HEK293 (cell line): ENCODE results near the gene CDKN2A.

Experiments used
- GLI2 ChIP-seq: fragments of 450-650 bp; formaldehyde crosslinking; IDR thresholded peaks from 2 replicates; pipeline ENCODE4; 2017; ENCODE audit warnings: missing biosample characterization, missing genetic modification characterization, low read depth, borderline replicate concordance
- PBX3 ChIP-seq: sonication (generic); formaldehyde crosslinking; IDR thresholded peaks from 2 replicates; pipeline ENCODE4 v1.8.1; 2022; ENCODE audit warnings: mild to moderate bottlenecking, moderate library complexity, missing genetic modification reagents
- ZBTB21 ChIP-seq: fragments of 450-650 bp; formaldehyde crosslinking; IDR thresholded peaks from 2 replicates; pipeline ENCODE4 v1.5.1; 2017; ENCODE audit warnings: missing biosample characterization, missing genetic modification characterization
- ZNF2 ChIP-seq: fragments of 450-650 bp; formaldehyde crosslinking; IDR thresholded peaks from 2 replicates; pipeline ENCODE4 v1.5.1; 2016; ENCODE audit warnings: missing biosample characterization, missing genetic modification characterization
- ZNF248 ChIP-seq: fragments of 450-650 bp; formaldehyde crosslinking; IDR thresholded peaks from 2 replicates; pipeline ENCODE4 v1.5.1; 2017; ENCODE audit warnings: missing biosample characterization, missing genetic modification characterization
- ZNF510 ChIP-seq: fragments of 450-650 bp; formaldehyde crosslinking; IDR thresholded peaks from 2 replicates; pipeline ENCODE4 v1.5.1; 2018; ENCODE audit warnings: mild to moderate bottlenecking, missing genetic modification characterization, missing biosample characterization; ENCODE audit not compliant: insufficient replicate concordance
- ZNF654 ChIP-seq: fragments of 450-650 bp; formaldehyde crosslinking; IDR thresholded peaks from 2 replicates; pipeline ENCODE4 v1.5.1; 2016; ENCODE audit warnings: low read depth, missing biosample characterization, missing genetic modification characterization
- ZNF664 ChIP-seq: fragments of 450-650 bp; formaldehyde crosslinking; IDR thresholded peaks from 2 replicates; pipeline ENCODE4 v1.5.1; 2016; ENCODE audit warnings: missing biosample characterization, missing genetic modification characterization
- TF ChIP-seq, protein P1 (sequence below): fragments of 450-650 bp; formaldehyde crosslinking; IDR thresholded peaks from 2 replicates; pipeline ENCODE4 v1.5.1; 2016; ENCODE audit warnings: missing biosample characterization, missing genetic modification characterization
- TF ChIP-seq, protein P2 (sequence below): fragments of 450-650 bp; formaldehyde crosslinking; IDR thresholded peaks from 2 replicates; pipeline ENCODE4 v1.5.1; 2016; ENCODE audit warnings: missing biosample characterization, missing genetic modification characterization
- TF ChIP-seq, protein P3 (sequence below): fragments of 450-650 bp; formaldehyde crosslinking; IDR thresholded peaks from 2 replicates; pipeline ENCODE4 v1.5.1; 2016; ENCODE audit warnings: missing biosample characterization, missing genetic modification characterization, low read depth

- TF ChIP-seq PBX3 (CRISPR knock-in tag), result no peak
- TF ChIP-seq, protein P1, sequence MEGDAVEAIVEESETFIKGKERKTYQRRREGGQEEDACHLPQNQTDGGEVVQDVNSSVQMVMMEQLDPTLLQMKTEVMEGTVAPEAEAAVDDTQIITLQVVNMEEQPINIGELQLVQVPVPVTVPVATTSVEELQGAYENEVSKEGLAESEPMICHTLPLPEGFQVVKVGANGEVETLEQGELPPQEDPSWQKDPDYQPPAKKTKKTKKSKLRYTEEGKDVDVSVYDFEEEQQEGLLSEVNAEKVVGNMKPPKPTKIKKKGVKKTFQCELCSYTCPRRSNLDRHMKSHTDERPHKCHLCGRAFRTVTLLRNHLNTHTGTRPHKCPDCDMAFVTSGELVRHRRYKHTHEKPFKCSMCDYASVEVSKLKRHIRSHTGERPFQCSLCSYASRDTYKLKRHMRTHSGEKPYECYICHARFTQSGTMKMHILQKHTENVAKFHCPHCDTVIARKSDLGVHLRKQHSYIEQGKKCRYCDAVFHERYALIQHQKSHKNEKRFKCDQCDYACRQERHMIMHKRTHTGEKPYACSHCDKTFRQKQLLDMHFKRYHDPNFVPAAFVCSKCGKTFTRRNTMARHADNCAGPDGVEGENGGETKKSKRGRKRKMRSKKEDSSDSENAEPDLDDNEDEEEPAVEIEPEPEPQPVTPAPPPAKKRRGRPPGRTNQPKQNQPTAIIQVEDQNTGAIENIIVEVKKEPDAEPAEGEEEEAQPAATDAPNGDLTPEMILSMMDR (tag by site-specific recombination), result no peak
- no peak for TF ChIP-seq ZNF510 (tag by site-specific recombination)
- TF ChIP-seq, protein P2, sequence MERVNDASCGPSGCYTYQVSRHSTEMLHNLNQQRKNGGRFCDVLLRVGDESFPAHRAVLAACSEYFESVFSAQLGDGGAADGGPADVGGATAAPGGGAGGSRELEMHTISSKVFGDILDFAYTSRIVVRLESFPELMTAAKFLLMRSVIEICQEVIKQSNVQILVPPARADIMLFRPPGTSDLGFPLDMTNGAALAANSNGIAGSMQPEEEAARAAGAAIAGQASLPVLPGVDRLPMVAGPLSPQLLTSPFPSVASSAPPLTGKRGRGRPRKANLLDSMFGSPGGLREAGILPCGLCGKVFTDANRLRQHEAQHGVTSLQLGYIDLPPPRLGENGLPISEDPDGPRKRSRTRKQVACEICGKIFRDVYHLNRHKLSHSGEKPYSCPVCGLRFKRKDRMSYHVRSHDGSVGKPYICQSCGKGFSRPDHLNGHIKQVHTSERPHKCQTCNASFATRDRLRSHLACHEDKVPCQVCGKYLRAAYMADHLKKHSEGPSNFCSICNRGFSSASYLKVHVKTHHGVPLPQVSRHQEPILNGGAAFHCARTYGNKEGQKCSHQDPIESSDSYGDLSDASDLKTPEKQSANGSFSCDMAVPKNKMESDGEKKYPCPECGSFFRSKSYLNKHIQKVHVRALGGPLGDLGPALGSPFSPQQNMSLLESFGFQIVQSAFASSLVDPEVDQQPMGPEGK (tag by site-specific recombination), result no peak
- no peak for TF ChIP-seq ZNF2 (tag by site-specific recombination)
- TF ChIP-seq GLI2 (tag by site-specific recombination), result no peak
- TF ChIP-seq, protein P3, sequence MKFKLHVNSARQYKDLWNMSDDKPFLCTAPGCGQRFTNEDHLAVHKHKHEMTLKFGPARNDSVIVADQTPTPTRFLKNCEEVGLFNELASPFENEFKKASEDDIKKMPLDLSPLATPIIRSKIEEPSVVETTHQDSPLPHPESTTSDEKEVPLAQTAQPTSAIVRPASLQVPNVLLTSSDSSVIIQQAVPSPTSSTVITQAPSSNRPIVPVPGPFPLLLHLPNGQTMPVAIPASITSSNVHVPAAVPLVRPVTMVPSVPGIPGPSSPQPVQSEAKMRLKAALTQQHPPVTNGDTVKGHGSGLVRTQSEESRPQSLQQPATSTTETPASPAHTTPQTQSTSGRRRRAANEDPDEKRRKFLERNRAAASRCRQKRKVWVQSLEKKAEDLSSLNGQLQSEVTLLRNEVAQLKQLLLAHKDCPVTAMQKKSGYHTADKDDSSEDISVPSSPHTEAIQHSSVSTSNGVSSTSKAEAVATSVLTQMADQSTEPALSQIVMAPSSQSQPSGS (tag by site-specific recombination), result no peak
- no peak for TF ChIP-seq ZNF664 (tag by site-specific recombination)
- no peak for TF ChIP-seq ZBTB21 (tag by site-specific recombination)
- TF ChIP-seq ZNF248 (tag by site-specific recombination), result no peak
- TF ChIP-seq ZNF654 (tag by site-specific recombination), result no peak
Measured at GRCh38 chr9:21961569-21961968, 32.6 kb downstream of the CDKN2A start.
